GM12878 (cell line): Measurements from ENCODE around the gene GHDC. TPM values are rescaled to one million over a fixed set of nuclear protein-coding genes. Genes with fewer than 3 reads are reported as not detected.
A peak's percentile ranks its signal among the peaks of the same experiment; 100 is the strongest.

ENCODE experiments used
- CUX1 ChIP-seq: IDR thresholded peaks from 2 replicates; pipeline ENCODE4 v1.6.1; 2012; ENCODE audit warnings: improper control_type of control experiment, low read depth, low read length; ENCODE audit not compliant: insufficient replicate concordance
- E4F1 ChIP-seq: fragments of 450-650 bp; IDR thresholded peaks from 2 replicates; pipeline ENCODE4 v1.6.1; 2018; ENCODE audit warnings: borderline replicate concordance, mild to moderate bottlenecking; ENCODE audit not compliant: partially characterized antibody
- HDAC6 ChIP-seq: fragments of 200-600 bp; sonication (generic); IDR thresholded peaks from one replicate; pipeline ENCODE4 v1.8.0; 2017; ENCODE audit warnings: antibody characterized with exemption; ENCODE audit not compliant: unreplicated experiment
- IKZF1 ChIP-seq: fragments of 450-650 bp; conservative IDR thresholded peaks from 2 replicates; pipeline ENCODE4 v1.6.1; 2017; ENCODE audit warnings: antibody characterized with exemption, mild to moderate bottlenecking
- MEF2A ChIP-seq: IDR thresholded peaks from 2 replicates; pipeline ENCODE4 v1.6.1; 2011; ENCODE audit warnings: low read depth, mild to moderate bottlenecking, low read length, moderate library complexity; ENCODE audit not compliant: insufficient read depth
- MTA3 ChIP-seq: IDR thresholded peaks from 2 replicates; pipeline ENCODE4 v1.6.1; 2012; ENCODE audit warnings: low read length, inconsistent platforms, borderline replicate concordance
- RB1 ChIP-seq: fragments of 450-650 bp; formaldehyde crosslinking; IDR thresholded peaks from 2 replicates; pipeline ENCODE4 v1.6.1; 2017; ENCODE audit warnings: mild to moderate bottlenecking, borderline replicate concordance
- RCOR1 ChIP-seq: conservative IDR thresholded peaks from 2 replicates; pipeline ENCODE4 v1.6.1; 2012; ENCODE audit warnings: low read depth, low read length, improper control_type of control experiment
- SPI1 ChIP-seq: IDR thresholded peaks from 2 replicates; pipeline ENCODE4 v1.6.1; 2011; ENCODE audit warnings: low read depth, mild to moderate bottlenecking, low read length, moderate library complexity, borderline replicate concordance; ENCODE audit not compliant: insufficient read depth
- SUPT20H ChIP-seq: IDR thresholded peaks from 2 replicates; pipeline ENCODE4 v1.6.1; 2011; ENCODE audit warnings: low read depth, mild to moderate bottlenecking, low read length, moderate library complexity, borderline replicate concordance; ENCODE audit not compliant: control insufficient read depth
- TCF7 ChIP-seq: IDR thresholded peaks from 2 replicates; pipeline ENCODE4 v1.6.1; 2014; ENCODE audit warnings: antibody characterized with exemption, borderline replicate concordance
- ZNF687 ChIP-seq: fragments of 450-650 bp; IDR thresholded peaks from 2 replicates; pipeline ENCODE4 v1.6.1; 2017; ENCODE audit warnings: mild to moderate bottlenecking, moderate library complexity
- polyA plus RNA-seq, 11 experiments: library from polyadenylated mRNA; depleted of rRNA in 4 of 11; unstranded in 6 of 11; stranded (reverse) in 5 of 11; fragments of >200 nt; fragmentation: Nextera tagmentation in 4 of 11; fragmentation: Illumina TruSeq in 1 of 11; extraction: Ambion mirVana in 4 of 11; extraction: Trizol in 1 of 11; gene quantifications; 1 replicate in 1 of 11; 2 replicates in 10 of 11; pipeline versions ENCODE4 v1.2.1 to v1.2.3, GENCODE V29; 2011 to 2016; ENCODE audit warnings: inconsistent platforms in 2 of 11, missing spikeins in 2 of 11, low read depth in 1 of 11
- total RNA-seq, 4 experiments: library from RNA; depleted of rRNA in 3 of 4; stranded (reverse); fragments of >200 nt in 3 of 4; fragmentation: Illumina TruSeq in 1 of 4; extraction: Trizol in 1 of 4; gene quantifications; 2 replicates each; pipeline versions ENCODE4 v1.2.1 to v1.2.3, GENCODE V29; 2013 to 2021

Gene GHDC
- total and polyA plus RNA-seq, 10 of the 15 experiments (the other 5 are each of a cell fraction or from before 2014, with no cell fraction given): 0.72 to 20.6 (median 12.9) TPM

GRCh38 chr17:42182927-42183734 is 11.2 kb downstream of the GHDC start (continued):
- no peak for TF ChIP-seq SUPT20H
- no peak for TF ChIP-seq ZNF687
- TF ChIP-seq RCOR1: no peak
- TF ChIP-seq TCF7: no peak
- peak; percentile 29 for TF ChIP-seq E4F1
- TF ChIP-seq RB1: no peak
- no peak for TF ChIP-seq CUX1
- no peak for TF ChIP-seq IKZF1
- TF ChIP-seq MTA3: no peak
- TF ChIP-seq MEF2A: no peak
- TF ChIP-seq SPI1: no peak
- no peak for TF ChIP-seq HDAC6
